Activated B cell treated with CpG ODN at 0.5 μM for 24 hours (primary cell): ENCODE results near the gene TMX3. TPM values are rescaled to one million over a fixed set of nuclear protein-coding genes. Genes with fewer than 3 reads are reported as not detected.

ENCODE experiments used
- ATAC-seq: fragments of 200-7000 bp; cut with Tn5 transposase; one replicate; pipeline ENCODE4 v1.10.0; 2021; ENCODE audit warnings: low read depth, mild to moderate bottlenecking, moderate library complexity
- CTCF ChIA-PET: fragments of 350-600 bp; sonication (Branson Sonifier 250); formaldehyde crosslinking; loops from one replicate; lab custom pipeline; 2021; ENCODE audit warnings: antibody characterized with exemption; lab: Charles Lee
- POLR2A ChIA-PET: fragments of 350-600 bp; sonication (Branson Sonifier 250); formaldehyde crosslinking; loops from one replicate; lab custom pipeline; 2021; ENCODE audit warnings: antibody characterized with exemption; lab: Charles Lee
- DNase-seq: peaks from one replicate; pipeline ENCODE4 v3.0.0; 2022
- H3K27ac Mint-ChIP-seq: one replicate; pipeline ENCODE4 v1.8.0; 2020; ENCODE audit warnings: mixed read lengths
- H3K27me3 Mint-ChIP-seq: one replicate; pipeline ENCODE4 v1.8.0; 2021; ENCODE audit warnings: mixed read lengths
- H3K36me3 Mint-ChIP-seq: one replicate; pipeline ENCODE4 v1.8.0; 2021; ENCODE audit warnings: low read depth, mixed read lengths
- H3K4me1 Mint-ChIP-seq: one replicate; pipeline ENCODE4 v1.8.0; 2021; ENCODE audit warnings: mixed read lengths
- H3K4me3 Mint-ChIP-seq: one replicate; pipeline ENCODE4 v1.8.0; 2020; ENCODE audit warnings: mild to moderate bottlenecking, mixed read lengths
- H3K9me3 Mint-ChIP-seq: one replicate; pipeline ENCODE4 v1.8.0; 2020; ENCODE audit warnings: mixed read lengths
- intact Hi-C: fragments of 100-400 bp; cut with micrococcal nuclease; formaldehyde crosslinking; loops from one replicate; pipeline ENCODE4 v1.15.1; 2024
- total RNA-seq: library from RNA; stranded (reverse); gene quantifications from 2 replicates; pipeline ENCODE4 v1.2.3, GENCODE V29; 2022
- TF ChIP-seq, protein P1 (sequence below): fragments of 200-600 bp; IDR thresholded peaks from one replicate; pipeline ENCODE4 v1.8.0; 2022; ENCODE audit warnings: antibody characterized with exemption, mild to moderate bottlenecking

Gene TMX3
- total RNA-seq, 1 donor from 2014 or later: 59.9 TPM

DNA sequence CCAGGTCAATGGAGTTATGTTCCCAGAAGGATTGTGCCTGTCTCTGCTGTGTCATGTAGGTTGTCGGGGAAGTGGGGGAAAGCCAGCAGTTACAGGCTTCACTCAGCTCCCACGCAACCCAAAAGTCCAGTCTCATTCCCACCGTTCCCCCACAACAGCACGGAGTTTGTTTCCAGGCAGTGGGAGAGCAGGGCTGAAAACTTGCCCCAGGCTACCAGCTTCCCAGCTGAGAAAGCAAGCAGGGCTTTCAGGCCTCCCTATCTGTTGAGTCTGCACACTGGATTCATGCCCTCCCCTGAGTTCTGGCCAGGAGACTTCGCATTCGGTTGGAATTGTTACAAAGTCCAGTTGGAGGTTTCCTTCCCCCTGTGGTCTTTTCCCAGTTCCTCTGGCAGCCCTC, 76.3 kb downstream of the TMX3 start:
- no peak for ATAC-seq
- CTCF ChIA-PET: no interaction called here
- POLR2A ChIA-PET: no interaction called here
- peaks cover 5% of the 10 kb centered on the region for H3K27me3 Mint-ChIP-seq
- no peaks in the 10 kb centered on the region for H3K9me3 Mint-ChIP-seq
- no peak overlapping the region for H3K27ac Mint-ChIP-seq
- H3K36me3 Mint-ChIP-seq: no peaks in the 10 kb centered on the region
- intact Hi-C loops: no loop called here
- peaks cover 2% of the 10 kb centered on the region for H3K4me1 Mint-ChIP-seq
- H3K4me3 Mint-ChIP-seq: no peak overlapping the region
- DNase-seq: no peak
- TF ChIP-seq, protein P1, sequence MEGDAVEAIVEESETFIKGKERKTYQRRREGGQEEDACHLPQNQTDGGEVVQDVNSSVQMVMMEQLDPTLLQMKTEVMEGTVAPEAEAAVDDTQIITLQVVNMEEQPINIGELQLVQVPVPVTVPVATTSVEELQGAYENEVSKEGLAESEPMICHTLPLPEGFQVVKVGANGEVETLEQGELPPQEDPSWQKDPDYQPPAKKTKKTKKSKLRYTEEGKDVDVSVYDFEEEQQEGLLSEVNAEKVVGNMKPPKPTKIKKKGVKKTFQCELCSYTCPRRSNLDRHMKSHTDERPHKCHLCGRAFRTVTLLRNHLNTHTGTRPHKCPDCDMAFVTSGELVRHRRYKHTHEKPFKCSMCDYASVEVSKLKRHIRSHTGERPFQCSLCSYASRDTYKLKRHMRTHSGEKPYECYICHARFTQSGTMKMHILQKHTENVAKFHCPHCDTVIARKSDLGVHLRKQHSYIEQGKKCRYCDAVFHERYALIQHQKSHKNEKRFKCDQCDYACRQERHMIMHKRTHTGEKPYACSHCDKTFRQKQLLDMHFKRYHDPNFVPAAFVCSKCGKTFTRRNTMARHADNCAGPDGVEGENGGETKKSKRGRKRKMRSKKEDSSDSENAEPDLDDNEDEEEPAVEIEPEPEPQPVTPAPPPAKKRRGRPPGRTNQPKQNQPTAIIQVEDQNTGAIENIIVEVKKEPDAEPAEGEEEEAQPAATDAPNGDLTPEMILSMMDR: no peak

DNA sequence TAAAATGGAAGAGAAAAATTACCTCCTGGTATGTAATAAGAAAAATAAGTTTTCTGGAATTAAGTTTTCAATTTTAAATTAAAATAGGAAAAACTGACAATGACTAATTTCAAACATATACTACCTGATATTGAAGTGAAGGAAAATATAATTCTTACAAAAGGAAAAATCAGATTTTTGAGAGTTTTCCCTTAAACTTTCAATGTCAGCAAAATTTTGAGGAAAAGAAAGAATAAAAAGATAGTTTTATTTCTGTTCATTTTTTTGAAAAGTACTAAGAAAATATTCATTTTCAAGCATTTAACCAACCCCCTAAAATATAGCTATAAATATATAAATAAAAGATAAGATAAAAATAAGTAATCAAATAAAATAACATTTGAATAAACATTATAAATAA, 87.1 kb downstream of the TMX3 start:
- H3K27me3 Mint-ChIP-seq: no peaks in the 10 kb centered on the region
- ChIA-PET CTCF (no interaction called here), POLR2A (no interaction called here)
- H3K9me3 Mint-ChIP-seq: no peaks in the 10 kb centered on the region
- DNase-seq (no peak), ATAC-seq (no peak)
- H3K27ac Mint-ChIP-seq: no peak overlapping the region
- TF ChIP-seq, protein P1: no peak
- H3K4me3 Mint-ChIP-seq: no peak overlapping the region
- H3K36me3 Mint-ChIP-seq: no peaks in the 10 kb centered on the region
- H3K4me1 Mint-ChIP-seq: no peaks in the 10 kb centered on the region
- intact Hi-C loops: no loop called here

Other genes starting within 250 kb of the TMX3 start
- gene CCDC102B, start 83.0 kb upstream of the TMX3 start, total RNA-seq: 1.5 and 1.8 TPM in 2 replicates